Measurements from ENCODE around the gene FANCM. TPM values are rescaled to one million over a fixed set of nuclear protein-coding genes. Genes with fewer than 3 reads are reported as not detected.

Gene FANCM
- total RNA-seq, 1 experiment from 2014 or later: 6.6 TPM

DNA sequence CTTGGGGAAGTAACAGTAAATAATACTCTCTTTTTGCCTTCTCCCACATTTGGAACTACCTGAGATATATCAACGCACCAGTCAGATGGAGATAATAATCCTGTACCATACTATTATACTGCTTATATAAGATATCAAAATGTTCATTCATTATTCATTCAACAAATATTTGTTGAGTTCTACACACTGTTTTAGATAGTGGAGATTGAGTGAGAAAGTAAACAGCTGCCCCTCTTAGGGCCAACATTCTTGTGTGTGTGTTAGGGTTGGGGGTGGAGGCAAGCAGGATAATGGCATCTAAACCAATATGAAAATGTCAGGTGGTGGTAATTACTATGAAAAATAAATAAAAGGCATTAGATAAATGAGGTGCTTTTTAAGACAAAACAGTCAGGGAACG is 103.3 kb downstream of the FANCM start:
- Histone ChIP-seq H3K4me1 (ENCODE audit: control insufficient read depth, insufficient read depth, low read length) (no peaks in the 10 kb centered on the region), H3K4me3 (ENCODE audit: low read depth in 2 of 2, low read length in 2 of 2) (no peak overlapping the region), H3K27ac (ENCODE audit: low read length) (no peak overlapping the region), H3K36me3 (ENCODE audit: control insufficient read depth, insufficient read depth, low read length) (peaks cover 2% of the 10 kb centered on the region; the same call in 1 of the 2 replicates), H3K9me3 (ENCODE audit: control insufficient read depth, insufficient read depth, low read depth, low read length) (no peaks in the 10 kb centered on the region), H3K27me3 (ENCODE audit: control insufficient read depth, insufficient read depth, low read length) (no peaks in the 10 kb centered on the region)
- CTCF ChIA-PET: no interaction called here
- ATAC-seq (no peak), DNase-seq (ENCODE audit: low read depth, low spot score) (no peak)
- intact Hi-C loops (cut with micrococcal nuclease; ENCODE audit: unreplicated experiment) (no loop called here), in situ Hi-C loops (cut with HindIII; ENCODE audit: low pct_unique_long_range_greater_than_20kb, low sequenced_read_pairs) (no loop called here)
- no TSS peak for BruUV-seq (replicated peaks)
- TF ChIP-seq, protein P1, sequence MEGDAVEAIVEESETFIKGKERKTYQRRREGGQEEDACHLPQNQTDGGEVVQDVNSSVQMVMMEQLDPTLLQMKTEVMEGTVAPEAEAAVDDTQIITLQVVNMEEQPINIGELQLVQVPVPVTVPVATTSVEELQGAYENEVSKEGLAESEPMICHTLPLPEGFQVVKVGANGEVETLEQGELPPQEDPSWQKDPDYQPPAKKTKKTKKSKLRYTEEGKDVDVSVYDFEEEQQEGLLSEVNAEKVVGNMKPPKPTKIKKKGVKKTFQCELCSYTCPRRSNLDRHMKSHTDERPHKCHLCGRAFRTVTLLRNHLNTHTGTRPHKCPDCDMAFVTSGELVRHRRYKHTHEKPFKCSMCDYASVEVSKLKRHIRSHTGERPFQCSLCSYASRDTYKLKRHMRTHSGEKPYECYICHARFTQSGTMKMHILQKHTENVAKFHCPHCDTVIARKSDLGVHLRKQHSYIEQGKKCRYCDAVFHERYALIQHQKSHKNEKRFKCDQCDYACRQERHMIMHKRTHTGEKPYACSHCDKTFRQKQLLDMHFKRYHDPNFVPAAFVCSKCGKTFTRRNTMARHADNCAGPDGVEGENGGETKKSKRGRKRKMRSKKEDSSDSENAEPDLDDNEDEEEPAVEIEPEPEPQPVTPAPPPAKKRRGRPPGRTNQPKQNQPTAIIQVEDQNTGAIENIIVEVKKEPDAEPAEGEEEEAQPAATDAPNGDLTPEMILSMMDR (IDR thresholded peaks at IDR 0.05): no peak
- no peak for TF ChIP-seq TCF7L2 (IDR thresholded peaks at IDR 0.05; ENCODE audit: low read depth, low read length)
- no peak for TF ChIP-seq POLR2AphosphoS5 (IDR thresholded peaks at IDR 0.05; ENCODE audit: low read depth, low read length)
- TF ChIP-seq, protein P2, sequence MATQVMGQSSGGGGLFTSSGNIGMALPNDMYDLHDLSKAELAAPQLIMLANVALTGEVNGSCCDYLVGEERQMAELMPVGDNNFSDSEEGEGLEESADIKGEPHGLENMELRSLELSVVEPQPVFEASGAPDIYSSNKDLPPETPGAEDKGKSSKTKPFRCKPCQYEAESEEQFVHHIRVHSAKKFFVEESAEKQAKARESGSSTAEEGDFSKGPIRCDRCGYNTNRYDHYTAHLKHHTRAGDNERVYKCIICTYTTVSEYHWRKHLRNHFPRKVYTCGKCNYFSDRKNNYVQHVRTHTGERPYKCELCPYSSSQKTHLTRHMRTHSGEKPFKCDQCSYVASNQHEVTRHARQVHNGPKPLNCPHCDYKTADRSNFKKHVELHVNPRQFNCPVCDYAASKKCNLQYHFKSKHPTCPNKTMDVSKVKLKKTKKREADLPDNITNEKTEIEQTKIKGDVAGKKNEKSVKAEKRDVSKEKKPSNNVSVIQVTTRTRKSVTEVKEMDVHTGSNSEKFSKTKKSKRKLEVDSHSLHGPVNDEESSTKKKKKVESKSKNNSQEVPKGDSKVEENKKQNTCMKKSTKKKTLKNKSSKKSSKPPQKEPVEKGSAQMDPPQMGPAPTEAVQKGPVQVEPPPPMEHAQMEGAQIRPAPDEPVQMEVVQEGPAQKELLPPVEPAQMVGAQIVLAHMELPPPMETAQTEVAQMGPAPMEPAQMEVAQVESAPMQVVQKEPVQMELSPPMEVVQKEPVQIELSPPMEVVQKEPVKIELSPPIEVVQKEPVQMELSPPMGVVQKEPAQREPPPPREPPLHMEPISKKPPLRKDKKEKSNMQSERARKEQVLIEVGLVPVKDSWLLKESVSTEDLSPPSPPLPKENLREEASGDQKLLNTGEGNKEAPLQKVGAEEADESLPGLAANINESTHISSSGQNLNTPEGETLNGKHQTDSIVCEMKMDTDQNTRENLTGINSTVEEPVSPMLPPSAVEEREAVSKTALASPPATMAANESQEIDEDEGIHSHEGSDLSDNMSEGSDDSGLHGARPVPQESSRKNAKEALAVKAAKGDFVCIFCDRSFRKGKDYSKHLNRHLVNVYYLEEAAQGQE (IDR thresholded peaks at IDR 0.05; ENCODE audit: insufficient read depth in 1 of 2, low read depth in 2 of 2, low read length in 1 of 2): no peak
- TF ChIP-seq SIN3A (IDR thresholded peaks at IDR 0.05; ENCODE audit: borderline replicate concordance, insufficient read depth, low read depth, low read length): no peak
- POLR2A ChIA-PET: no interaction called here

DNA sequence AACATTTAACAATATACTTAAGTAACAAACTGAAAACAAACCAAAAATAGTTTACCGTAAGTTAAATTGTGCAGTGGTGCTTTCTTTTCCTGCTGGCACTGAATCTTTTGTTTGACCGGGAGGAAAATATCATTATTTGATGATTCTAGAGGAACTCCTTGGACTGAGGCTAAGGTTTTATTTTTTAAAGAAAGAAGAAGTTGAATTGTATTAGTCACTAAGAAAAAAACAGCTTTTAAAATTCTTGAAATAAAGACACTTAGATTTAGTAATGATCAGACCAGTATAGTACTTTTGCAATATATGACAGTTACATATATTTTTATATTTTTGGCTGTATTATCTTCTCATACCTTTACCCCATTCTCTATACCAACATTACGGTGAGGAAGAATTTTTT is 107.0 kb downstream of the FANCM start:
- intact Hi-C loops (cut with micrococcal nuclease; ENCODE audit: unreplicated experiment) (no loop called here), in situ Hi-C loops (cut with HindIII; ENCODE audit: low pct_unique_long_range_greater_than_20kb, low sequenced_read_pairs) (no loop called here)
- peaks cover 2% of the 10 kb centered on the region; the same call in 1 of the 2 replicates for H3K36me3 ChIP-seq (ENCODE audit: control insufficient read depth, insufficient read depth, low read length)
- no peak overlapping the region for H3K27ac ChIP-seq (ENCODE audit: low read length)
- H3K4me3 ChIP-seq (ENCODE audit: low read depth in 2 of 2, low read length in 2 of 2): no peak overlapping the region
- no peaks in the 10 kb centered on the region for H3K27me3 ChIP-seq (ENCODE audit: control insufficient read depth, insufficient read depth, low read length)
- no peak for DNase-seq (ENCODE audit: low read depth, low spot score)
- ChIA-PET POLR2A (no interaction called here), CTCF (no interaction called here)
- no TSS peak for BruUV-seq (replicated peaks)
- TF ChIP-seq, protein P1 (IDR thresholded peaks at IDR 0.05): no peak
- TF ChIP-seq SIN3A (IDR thresholded peaks at IDR 0.05; ENCODE audit: borderline replicate concordance, insufficient read depth, low read depth, low read length) (no peak), TCF7L2 (IDR thresholded peaks at IDR 0.05; ENCODE audit: low read depth, low read length) (no peak), POLR2AphosphoS5 (IDR thresholded peaks at IDR 0.05; ENCODE audit: low read depth, low read length) (no peak)
- TF ChIP-seq, protein P2 (IDR thresholded peaks at IDR 0.05; ENCODE audit: insufficient read depth in 1 of 2, low read depth in 2 of 2, low read length in 1 of 2): no peak
- ATAC-seq: no peak
- no peaks in the 10 kb centered on the region; the same call in 1 of the 2 replicates for H3K4me1 ChIP-seq (ENCODE audit: control insufficient read depth, insufficient read depth, low read length)
- no peaks in the 10 kb centered on the region for H3K9me3 ChIP-seq (ENCODE audit: control insufficient read depth, insufficient read depth, low read depth, low read length)

Data from Panc1 (cell line).